ENCODE data around the gene ZBTB3. TPM values are rescaled to one million over a fixed set of nuclear protein-coding genes. Genes with fewer than 3 reads are reported as not detected.
"Not testable (repeated sequence)": the region's sequence is repeated elsewhere in the genome, so short reads cannot be mapped to it uniquely, and the experiment has no call there.

ZBTB3 gene
- total and polyA plus RNA-seq, 9 donors, result 3.5 to 18.2 (median 9.5) TPM

DNA sequence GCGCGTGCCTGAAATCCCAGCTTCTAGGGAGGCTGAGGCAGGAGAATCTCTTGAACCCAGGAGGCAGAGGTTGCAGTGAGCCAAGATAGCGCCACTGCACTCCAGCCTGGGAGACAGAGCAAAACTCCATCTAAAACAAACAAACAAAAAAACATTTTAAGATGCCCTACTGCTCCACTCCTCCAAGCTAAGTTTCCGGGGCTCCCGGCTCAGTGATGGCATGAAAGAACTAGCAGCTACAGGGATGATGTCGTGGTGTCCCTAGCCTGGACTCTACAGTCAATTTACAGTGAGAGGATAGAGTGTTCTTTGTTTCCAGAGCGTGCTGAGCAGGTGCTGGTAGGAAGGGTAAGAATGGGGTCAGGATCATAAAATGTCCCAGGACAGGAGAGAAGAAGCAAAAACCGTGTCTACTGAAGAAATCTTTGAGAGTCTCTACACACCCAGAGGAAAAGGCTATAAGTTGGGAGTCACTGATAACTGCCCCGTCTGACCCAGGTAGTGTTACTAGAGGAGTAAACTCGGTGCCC is 1.2 kb upstream of the ZBTB3 start:
- Histone ChIP-seq H3K27ac (no peak overlapping the region), H3K4me3 (no peak overlapping the region), H3K4me1 (ENCODE audit: insufficient read depth) (peaks cover 7% of the 10 kb centered on the region), H3K36me3 (no peaks in the 10 kb centered on the region), H3K9me3 (no peaks in the 10 kb centered on the region), H3K27me3 (no peaks in the 10 kb centered on the region)
- DNase-seq, result no peak
- no peak for TF ChIP-seq EP300 (IDR thresholded peaks at IDR 0.05)
- TF ChIP-seq POLR2A (IDR thresholded peaks at IDR 0.05), result no peak
- TF ChIP-seq, protein P1, sequence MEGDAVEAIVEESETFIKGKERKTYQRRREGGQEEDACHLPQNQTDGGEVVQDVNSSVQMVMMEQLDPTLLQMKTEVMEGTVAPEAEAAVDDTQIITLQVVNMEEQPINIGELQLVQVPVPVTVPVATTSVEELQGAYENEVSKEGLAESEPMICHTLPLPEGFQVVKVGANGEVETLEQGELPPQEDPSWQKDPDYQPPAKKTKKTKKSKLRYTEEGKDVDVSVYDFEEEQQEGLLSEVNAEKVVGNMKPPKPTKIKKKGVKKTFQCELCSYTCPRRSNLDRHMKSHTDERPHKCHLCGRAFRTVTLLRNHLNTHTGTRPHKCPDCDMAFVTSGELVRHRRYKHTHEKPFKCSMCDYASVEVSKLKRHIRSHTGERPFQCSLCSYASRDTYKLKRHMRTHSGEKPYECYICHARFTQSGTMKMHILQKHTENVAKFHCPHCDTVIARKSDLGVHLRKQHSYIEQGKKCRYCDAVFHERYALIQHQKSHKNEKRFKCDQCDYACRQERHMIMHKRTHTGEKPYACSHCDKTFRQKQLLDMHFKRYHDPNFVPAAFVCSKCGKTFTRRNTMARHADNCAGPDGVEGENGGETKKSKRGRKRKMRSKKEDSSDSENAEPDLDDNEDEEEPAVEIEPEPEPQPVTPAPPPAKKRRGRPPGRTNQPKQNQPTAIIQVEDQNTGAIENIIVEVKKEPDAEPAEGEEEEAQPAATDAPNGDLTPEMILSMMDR (IDR thresholded peaks at IDR 0.05), result no peak
- intact Hi-C loops (cut with DNase I), result no loop called here
- 72 to 78% (median 75%) methylated on average over 10 of the region's 10 CpGs for WGBS, 3 donors

DNA sequence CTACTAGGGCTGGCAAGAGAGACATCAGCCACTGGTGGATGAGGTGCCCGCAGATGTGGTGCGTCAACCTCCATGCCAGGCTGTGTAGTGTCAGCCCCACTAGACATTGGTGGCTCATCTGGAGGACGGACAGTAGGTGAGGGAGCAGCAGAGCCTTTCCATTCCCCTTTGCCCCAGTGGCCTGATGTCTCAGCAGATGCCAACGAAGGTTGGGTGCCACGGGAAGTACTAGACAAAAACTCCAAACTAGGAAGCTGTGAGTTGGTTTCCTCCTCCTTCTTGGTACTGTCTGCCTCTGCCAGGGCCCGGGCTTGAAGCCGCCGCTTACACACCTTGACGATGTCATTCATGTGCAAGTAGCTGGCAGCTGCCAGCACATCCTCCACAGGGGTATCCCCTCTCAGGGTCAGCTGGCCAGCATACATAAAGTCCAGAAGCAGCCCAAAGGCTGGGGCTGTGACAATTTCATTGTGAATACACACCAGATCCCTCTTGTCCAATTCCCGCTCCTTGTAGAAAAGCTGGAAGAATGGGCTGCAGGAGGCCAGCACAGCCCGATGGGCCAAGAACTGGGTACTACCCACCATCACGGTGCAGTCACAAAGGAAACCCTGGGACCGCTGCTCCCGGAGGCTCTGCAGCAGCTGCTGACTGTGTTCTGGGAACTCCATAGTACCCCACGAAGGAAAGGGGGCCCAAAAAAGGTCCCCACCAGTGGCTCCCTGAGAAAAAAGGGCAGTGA is 795 bp downstream of the ZBTB3 start:
- Histone ChIP-seq H3K4me3 (peak overlapping the region; percentile 87), H3K27ac (peak overlapping the region in 1 of 2 donors; percentile 84), H3K9me3 (no peaks in the 10 kb centered on the region), H3K36me3 (no peaks in the 10 kb centered on the region), H3K27me3 (no peaks in the 10 kb centered on the region), H3K4me1 (ENCODE audit: insufficient read depth) (peaks cover 7% of the 10 kb centered on the region)
- WGBS, 3 donors, result 78 to 85% (median 79%) methylated on average over 15 of the region's 15 CpGs
- DNase-seq, result peak in 1 of 5 donors; percentile 40
- intact Hi-C loops (cut with DNase I), result no loop called here
- TF ChIP-seq EP300 (IDR thresholded peaks at IDR 0.05) (no peak), POLR2A (IDR thresholded peaks at IDR 0.05) (no peak)
- TF ChIP-seq, protein P1 (IDR thresholded peaks at IDR 0.05), result no peak

DNA sequence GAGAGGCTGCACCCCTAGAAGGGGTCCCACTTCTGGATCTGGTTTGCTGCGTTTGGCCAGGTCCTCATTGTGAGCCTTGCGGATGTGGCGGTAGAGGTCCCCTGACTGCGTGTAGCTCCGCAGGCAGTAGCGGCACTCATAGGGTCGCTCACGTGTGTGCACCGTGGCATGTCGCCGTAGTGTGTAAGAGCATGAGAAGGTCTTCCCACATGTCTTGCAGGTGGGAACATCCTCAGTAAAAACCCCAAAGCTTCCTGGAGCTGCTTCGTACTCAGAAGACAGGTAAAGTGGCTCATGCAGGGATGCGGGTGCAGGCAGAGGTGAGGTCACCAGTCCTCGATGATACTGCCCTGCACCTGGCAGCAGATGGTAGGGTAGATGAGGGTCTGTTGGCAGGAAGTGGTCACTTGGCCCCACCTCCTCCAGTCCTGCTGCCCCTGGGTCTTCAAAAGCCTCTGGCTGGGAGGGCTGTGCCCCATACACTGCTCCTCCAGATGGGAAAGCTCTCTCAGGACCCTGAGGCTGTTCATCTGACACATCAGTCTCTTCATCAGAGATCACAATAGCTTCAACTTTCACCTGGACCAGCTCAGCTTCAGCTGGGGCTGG is 1.7 kb downstream of the ZBTB3 start:
- Histone ChIP-seq H3K27me3 (no peaks in the 10 kb centered on the region), H3K9me3 (no peaks in the 10 kb centered on the region), H3K27ac (no peak overlapping the region), H3K4me1 (ENCODE audit: insufficient read depth) (peaks cover 7% of the 10 kb centered on the region), H3K4me3 (no peak overlapping the region), H3K36me3 (no peaks in the 10 kb centered on the region)
- WGBS, 3 donors, result 95 to 96% (median 95%) methylated on average over 14 of the region's 14 CpGs
- DNase-seq, result no peak
- TF ChIP-seq POLR2A (IDR thresholded peaks at IDR 0.05), result no peak
- no peak for TF ChIP-seq EP300 (IDR thresholded peaks at IDR 0.05)
- TF ChIP-seq, protein P1 (IDR thresholded peaks at IDR 0.05), result no peak
- intact Hi-C loops (cut with DNase I), result no loop called here

DNA sequence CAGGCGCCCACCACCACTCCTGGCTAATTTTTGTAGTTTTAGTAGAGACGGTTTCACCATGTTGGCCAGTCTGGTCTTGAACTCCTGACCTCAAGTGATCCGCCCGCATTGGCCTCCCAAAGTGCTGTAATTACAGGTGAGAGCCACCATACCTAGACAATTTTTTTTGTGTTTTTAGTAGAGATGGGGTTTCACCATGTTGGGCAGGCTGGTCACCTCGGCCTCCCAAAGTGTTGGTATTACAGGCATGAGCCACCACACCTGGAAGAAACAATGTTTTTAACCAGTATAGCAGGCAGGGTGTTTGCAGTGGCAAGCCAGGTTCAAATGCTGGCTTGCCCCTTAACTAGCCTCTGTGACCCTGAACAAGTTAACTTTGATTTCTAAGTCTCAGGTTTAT is 4.0 kb downstream of the ZBTB3 start:
- H3K4me3 ChIP-seq; H3K36me3 ChIP-seq; intact Hi-C loops (cut with DNase I); H3K27ac ChIP-seq; DNase-seq; H3K27me3 ChIP-seq; H3K4me1 ChIP-seq (ENCODE audit: insufficient read depth); H3K9me3 ChIP-seq: not testable (repeated sequence)
- 79 to 89% (median 86%) methylated on average over 5 of the region's 5 CpGs for WGBS, 3 donors

Measured in ovary (tissue), 9 donors.